Activated T-helper 2 cell treated with anti-CD3 and anti-CD28 coated beads, Interferon-gamma antibody, Interleukin-2, Interleukin-4, amounts not matched to agents 10 μg/mL and 5 μg/mL and 100 μg/mL, durations not matched to agents 14 hours and 24 hours and 36 hours (primary cell): ENCODE measurements around the gene GMCL2. TPM values are rescaled to one million over a fixed set of nuclear protein-coding genes. Genes with fewer than 3 reads are reported as not detected.
A peak's percentile ranks its signal among the peaks of the same experiment; 100 is the strongest.

Source experiments
- DNase-seq: peaks from one replicate; pipeline ENCODE4 v3.0.0; 2021; ENCODE audit warnings: low spot score
- H3K27ac Mint-ChIP-seq: one replicate; pipeline ENCODE4 v1.8.0; 2021; ENCODE audit warnings: mixed read lengths
- H3K27me3 Mint-ChIP-seq: one replicate; pipeline ENCODE4 v1.8.0; 2021; ENCODE audit warnings: low read depth, mixed read lengths
- H3K36me3 Mint-ChIP-seq: one replicate; pipeline ENCODE4 v1.8.0; 2021; ENCODE audit warnings: low read depth, mixed read lengths
- H3K4me1 Mint-ChIP-seq: one replicate; pipeline ENCODE4 v1.8.0; 2021; ENCODE audit warnings: low read depth, mixed read lengths
- H3K4me3 Mint-ChIP-seq: one replicate; pipeline ENCODE4 v1.8.0; 2021; ENCODE audit warnings: low read depth, mild to moderate bottlenecking, moderate library complexity, mixed read lengths
- H3K9me3 Mint-ChIP-seq: one replicate; pipeline ENCODE4 v1.8.0; 2021; ENCODE audit warnings: mixed read lengths
- intact Hi-C: fragments of 100-400 bp; cut with micrococcal nuclease; formaldehyde crosslinking; loops from one replicate; pipeline ENCODE4 v1.15.1; 2023
- total RNA-seq: library from RNA; stranded (reverse); gene quantifications from 2 replicates; pipeline ENCODE4 v1.2.3, GENCODE V29; 2022

The GMCL2 gene
- total RNA-seq, 1 donor from 2014 or later, result not detected

DNA sequence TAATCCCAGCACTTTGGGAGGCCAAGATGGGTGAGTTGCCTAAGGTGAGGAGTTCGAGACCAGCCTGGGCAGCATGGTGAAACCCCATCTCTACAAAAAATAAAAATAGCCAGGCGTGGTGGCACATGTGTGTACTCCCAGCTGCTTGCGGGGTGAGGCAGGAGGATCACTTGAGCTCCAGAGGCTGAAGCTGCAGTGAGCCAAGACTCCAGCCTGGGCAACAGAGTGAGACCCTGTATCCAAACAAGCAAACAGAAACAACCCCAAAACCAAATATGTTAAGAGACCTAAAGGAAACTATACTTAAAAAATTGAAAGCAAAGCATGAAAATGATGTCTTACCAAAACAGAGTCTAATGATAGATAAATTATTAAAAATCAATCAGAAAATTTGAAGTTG is 29.6 kb upstream of the GMCL2 start:
- no peak for DNase-seq
- intact Hi-C loops, result no loop called here
- Mint-ChIP-seq H3K27me3 (no peaks in the 10 kb centered on the region), H3K4me3 (no peak overlapping the region), H3K36me3 (peaks cover 80% of the 10 kb centered on the region), H3K9me3 (no peaks in the 10 kb centered on the region), H3K27ac (no peak overlapping the region), H3K4me1 (peaks cover 7% of the 10 kb centered on the region)

DNA sequence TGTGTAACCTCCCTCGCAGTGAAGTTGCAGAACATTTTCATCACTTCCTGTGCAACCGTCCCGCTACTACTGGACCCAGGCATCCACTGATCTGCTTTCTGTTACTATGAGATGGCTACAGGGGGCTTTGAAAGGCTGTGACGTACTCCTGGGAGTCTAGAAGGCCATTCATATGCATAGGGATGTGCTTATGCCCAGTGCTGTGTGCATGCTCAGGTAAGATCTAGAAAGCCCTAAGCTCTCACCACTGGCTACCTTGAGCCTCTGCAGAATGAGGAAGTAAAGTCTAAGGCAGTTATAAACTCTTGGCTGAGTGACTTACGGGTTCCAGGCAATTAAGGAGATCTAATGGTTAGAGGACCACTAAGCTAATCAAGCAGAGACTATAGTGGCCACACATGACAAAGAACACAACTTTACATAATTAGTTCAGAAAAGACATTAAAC is 28.9 kb upstream of the GMCL2 start:
- no peak for DNase-seq
- Mint-ChIP-seq H3K9me3 (no peaks in the 10 kb centered on the region), H3K4me1 (peaks cover 3% of the 10 kb centered on the region), H3K27me3 (no peaks in the 10 kb centered on the region), H3K4me3 (no peak overlapping the region), H3K27ac (peak overlapping the region; percentile 25), H3K36me3 (peaks cover 80% of the 10 kb centered on the region)
- intact Hi-C loops, result no loop called here

DNA sequence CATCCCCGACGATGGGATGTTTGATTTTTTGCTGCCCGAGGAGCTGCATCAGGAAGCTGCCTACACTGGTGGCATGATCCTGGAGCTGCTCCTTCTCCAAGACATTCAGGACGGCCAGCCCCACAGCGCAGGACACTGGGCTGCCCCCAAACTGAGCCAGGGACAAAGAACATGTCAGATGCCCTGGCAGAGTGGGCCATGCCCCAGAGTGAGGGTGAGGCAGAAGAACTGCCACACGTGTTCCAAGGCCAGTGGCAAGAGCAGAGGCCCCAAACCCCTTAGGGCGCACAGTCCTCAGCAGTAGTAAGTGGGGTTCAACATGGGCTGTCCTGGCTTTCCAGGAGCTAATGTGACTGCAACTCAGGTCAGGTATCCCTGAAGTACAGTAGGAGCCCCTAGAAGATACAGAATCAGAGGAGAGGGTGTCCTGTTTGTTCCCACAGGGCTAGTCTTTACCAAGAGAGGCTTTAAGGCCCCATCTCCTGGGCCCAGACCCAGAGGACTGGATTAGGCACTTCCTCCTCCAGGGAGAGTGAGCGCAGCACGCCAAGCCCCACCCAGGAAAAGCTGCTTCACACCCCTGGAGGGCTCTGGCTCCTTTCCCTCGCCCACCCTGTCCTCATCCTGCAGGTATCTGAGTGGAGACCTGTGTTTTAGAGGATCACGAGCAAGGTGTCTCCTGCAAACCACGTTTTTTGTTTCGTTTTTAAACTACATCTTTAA is 28.3 kb upstream of the GMCL2 start:
- no peaks in the 10 kb centered on the region for H3K9me3 Mint-ChIP-seq
- no peak overlapping the region for H3K4me3 Mint-ChIP-seq
- H3K27me3 Mint-ChIP-seq, result no peaks in the 10 kb centered on the region
- peak overlapping the region; percentile 39 for H3K27ac Mint-ChIP-seq
- peaks cover 82% of the 10 kb centered on the region for H3K36me3 Mint-ChIP-seq
- intact Hi-C loops, result no loop called here
- peaks cover 3% of the 10 kb centered on the region for H3K4me1 Mint-ChIP-seq
- no peak for DNase-seq

DNA sequence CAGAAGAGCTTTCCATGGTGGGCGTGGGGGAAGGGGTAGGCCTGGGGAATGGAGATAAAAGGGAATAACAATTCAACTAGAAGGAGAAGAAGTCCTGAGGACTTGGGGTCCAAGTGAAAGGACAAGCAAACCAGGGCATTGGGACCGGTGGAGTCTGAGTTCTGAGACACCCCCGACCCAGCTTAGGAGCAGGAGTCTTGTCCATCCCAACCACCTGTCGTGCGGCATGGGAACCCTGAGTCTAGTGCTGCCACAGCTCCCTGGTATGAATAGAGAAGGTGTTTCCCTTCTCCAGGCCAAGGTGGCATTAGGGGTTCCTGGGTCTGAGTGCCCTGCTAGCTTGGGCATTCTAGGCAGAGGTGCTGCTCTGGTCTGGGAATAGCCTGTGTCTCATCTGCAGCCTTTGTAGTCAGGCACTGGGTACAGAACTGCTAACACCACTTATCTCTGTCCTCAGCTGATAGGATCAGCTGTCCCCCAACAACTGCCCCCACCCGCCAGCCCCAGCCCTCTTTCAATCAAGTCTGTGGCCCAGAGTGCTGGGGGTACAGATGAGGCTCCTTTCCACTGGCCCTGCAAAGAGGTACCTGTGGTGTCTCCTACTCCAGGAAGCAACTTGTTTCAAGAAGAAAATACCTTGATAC is 27.1 kb upstream of the GMCL2 start:
- Mint-ChIP-seq H3K9me3 (no peaks in the 10 kb centered on the region), H3K4me1 (peaks cover 6% of the 10 kb centered on the region), H3K4me3 (no peak overlapping the region), H3K27me3 (no peaks in the 10 kb centered on the region), H3K27ac (no peak overlapping the region), H3K36me3 (peaks cover 86% of the 10 kb centered on the region)
- DNase-seq, result no peak
- intact Hi-C loops, result no loop called here

DNA sequence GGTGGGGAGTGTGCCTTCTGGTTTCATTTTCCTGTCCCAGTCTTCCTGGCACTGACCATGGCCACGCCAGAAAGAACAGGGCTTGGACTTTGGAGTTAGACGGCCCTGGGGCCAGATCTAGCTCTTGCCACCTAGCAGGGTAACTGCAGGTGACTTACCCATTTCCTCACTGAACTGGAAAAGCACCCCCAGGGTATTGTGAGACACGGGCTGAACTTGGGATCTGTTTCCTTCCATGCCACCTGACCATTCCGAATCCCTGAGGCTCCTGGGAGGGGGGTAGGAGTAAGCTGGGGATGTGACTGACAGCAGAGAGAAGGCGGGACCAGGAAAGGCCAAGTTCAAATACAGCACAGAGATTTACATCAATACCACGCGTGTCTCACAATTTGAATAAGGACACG is 26.6 kb upstream of the GMCL2 start:
- H3K4me1 Mint-ChIP-seq, result peaks cover 10% of the 10 kb centered on the region
- H3K4me3 Mint-ChIP-seq, result no peak overlapping the region
- no peaks in the 10 kb centered on the region for H3K9me3 Mint-ChIP-seq
- intact Hi-C loops, result no loop called here
- no peak for DNase-seq
- H3K27ac Mint-ChIP-seq, result no peak overlapping the region
- no peaks in the 10 kb centered on the region for H3K27me3 Mint-ChIP-seq
- peaks cover 86% of the 10 kb centered on the region for H3K36me3 Mint-ChIP-seq

DNA sequence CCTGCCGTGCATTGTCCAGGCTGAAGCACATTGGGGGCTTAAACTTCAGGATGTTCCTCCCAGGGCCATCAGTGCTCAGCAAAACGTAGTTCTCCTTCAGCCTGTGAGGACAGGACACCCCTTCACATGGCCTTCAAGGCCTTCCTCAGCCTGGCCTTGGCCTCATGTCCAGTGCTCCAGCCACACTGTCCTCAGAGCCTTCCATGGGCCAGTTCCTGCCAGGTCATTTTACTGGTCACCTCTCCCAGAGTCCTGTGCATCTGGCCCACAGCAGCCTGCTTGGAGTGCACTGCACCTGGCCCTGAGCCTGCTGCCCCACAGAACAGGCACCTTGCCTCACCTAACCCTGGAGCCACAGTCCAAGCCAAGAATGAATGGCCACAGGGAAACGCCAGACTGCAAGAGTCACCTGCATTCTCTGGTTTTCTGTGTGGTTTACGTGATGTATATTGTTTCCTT is 25.9 kb upstream of the GMCL2 start:
- Mint-ChIP-seq H3K4me1 (peaks cover 13% of the 10 kb centered on the region), H3K36me3 (peaks cover 86% of the 10 kb centered on the region), H3K4me3 (no peak overlapping the region), H3K27ac (no peak overlapping the region), H3K9me3 (no peaks in the 10 kb centered on the region), H3K27me3 (no peaks in the 10 kb centered on the region)
- intact Hi-C loops, result no loop called here
- DNase-seq, result no peak

DNA sequence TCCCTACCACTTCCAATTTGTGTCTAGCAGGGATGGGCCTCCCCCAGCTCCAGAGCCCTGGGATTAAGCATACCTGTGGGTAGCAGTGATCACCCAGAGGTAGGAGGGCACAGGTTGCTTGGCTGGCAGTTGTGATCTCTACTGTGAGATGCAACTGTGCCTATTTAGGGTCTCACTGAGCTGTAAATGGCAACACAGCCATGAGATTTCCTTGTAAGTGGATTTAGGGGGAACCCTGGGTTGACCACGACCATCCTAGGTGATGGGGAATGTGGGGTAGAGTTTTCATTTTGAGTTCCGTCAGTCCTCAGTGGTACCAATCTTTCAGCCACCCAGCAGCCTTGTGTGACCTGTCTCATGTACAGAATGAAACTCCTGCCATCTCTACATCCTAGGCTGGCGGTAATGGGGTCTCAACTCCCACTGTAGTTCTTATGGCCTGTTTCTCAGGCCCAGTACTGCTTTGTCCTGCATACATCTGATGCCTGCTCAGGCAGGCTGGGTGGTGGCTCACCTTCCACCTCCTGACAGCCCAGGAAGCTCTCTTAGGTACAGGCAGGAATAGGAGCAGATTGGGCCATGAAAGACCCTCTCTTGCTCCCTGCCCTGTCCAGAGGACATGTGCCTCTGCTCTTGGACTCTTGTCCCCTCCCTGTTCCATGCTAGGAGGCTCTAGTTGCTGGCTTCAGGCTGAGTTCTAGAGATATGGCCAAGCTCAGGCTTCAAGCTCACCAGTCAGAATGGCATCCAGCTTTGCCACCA is 25.3 kb upstream of the GMCL2 start:
- Mint-ChIP-seq H3K9me3 (no peaks in the 10 kb centered on the region), H3K4me1 (peaks cover 16% of the 10 kb centered on the region), H3K36me3 (peaks cover 92% of the 10 kb centered on the region), H3K4me3 (no peak overlapping the region), H3K27me3 (no peaks in the 10 kb centered on the region), H3K27ac (no peak overlapping the region)
- intact Hi-C loops, result no loop called here
- DNase-seq, result no peak

DNA sequence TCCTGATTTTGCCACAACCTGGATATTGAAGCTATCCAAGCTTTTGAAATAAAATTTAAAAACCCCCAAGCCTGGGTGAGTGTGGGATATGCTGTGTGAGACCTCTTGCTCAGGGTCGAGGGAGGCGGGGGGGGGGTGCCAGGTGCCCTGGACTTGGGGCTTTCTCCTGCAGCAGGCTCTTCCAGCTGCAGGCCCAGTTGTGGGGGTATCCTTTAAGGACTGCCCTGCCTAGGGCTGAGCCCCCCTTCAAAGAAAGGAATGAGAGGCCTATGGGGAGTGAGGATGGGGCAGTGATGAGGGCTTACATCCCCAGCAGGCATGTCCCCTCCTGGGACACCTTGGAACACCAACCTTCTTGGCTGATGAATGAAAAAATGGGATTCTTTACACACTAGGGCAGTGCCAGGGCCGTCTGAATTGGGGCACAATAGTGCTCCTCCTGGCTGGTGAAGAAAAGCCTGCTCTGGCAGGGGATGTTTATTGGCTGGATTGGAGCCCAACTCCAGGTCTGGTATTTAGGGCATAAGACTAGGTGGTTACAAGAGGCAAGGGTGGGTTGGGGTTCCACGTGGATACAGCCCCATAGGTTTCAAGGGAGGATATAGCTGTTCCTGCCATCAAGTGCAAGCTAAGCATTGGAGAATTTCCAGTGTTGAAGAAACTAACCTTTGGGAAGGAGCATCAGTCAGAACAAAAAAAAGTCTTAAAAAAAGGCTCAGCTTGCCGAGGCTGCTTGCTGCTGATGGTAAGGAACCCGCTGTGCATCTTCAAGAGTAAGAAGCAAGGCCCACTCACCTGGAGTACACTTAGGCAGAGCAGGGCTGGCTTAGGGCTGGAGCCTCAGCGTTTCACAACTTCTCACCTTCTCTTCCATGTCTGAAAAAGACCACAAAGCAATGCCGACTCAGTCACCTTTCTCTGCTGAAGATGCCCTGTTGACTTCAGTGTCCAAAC is 24.2 kb upstream of the GMCL2 start:
- intact Hi-C loops, result no loop called here
- H3K36me3 Mint-ChIP-seq, result peaks cover 97% of the 10 kb centered on the region
- H3K27me3 Mint-ChIP-seq, result no peaks in the 10 kb centered on the region
- peaks cover 23% of the 10 kb centered on the region for H3K4me1 Mint-ChIP-seq
- H3K9me3 Mint-ChIP-seq, result no peaks in the 10 kb centered on the region
- DNase-seq, result no peak
- no peak overlapping the region for H3K27ac Mint-ChIP-seq
- no peak overlapping the region for H3K4me3 Mint-ChIP-seq

DNA sequence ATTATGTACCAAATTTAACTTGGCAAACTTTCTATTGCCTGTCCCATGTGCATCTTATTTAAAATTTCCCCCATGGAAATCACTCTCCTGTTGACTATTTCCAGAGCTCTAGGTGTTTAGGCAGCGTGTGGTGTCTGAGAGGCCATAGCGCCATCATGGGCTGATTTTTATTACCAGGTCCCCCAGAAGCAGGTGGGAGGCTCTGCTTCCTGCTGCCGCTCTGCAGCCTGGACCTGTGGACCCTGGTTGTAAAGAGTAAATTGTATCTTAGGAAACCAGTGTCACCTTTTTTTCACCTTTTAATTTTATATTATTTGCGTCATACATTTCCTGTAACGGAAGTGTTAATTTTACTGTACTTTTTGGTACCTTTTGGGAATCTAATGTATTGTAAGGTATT is 23.5 kb upstream of the GMCL2 start:
- intact Hi-C loops, result no loop called here
- H3K4me3 Mint-ChIP-seq, result no peak overlapping the region
- H3K9me3 Mint-ChIP-seq, result no peaks in the 10 kb centered on the region
- H3K27ac Mint-ChIP-seq, result no peak overlapping the region
- no peaks in the 10 kb centered on the region for H3K27me3 Mint-ChIP-seq
- DNase-seq, result no peak
- peaks cover 98% of the 10 kb centered on the region for H3K36me3 Mint-ChIP-seq
- peaks cover 27% of the 10 kb centered on the region for H3K4me1 Mint-ChIP-seq

DNA sequence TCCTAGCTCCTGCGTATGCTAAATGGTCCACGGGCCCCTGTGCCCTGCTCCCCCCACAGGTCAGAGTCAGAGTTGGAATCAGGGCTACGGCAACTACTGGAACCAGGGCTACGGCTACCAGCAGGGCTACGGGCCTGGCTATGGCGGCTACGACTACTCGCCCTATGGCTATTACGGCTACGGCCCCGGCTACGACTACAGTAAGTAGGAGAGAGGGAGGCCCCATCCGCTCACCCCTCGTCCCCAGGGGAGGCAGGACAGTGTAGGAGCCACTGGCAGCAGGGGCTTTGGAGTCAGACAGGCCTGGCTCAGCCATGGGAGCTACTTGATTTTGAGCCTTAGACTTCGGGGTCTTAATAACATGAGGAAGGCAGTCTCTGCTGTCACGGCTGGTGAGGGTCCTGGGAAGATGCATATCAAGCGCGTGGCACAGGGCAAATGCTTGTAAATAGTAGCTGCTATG is 22.9 kb upstream of the GMCL2 start:
- DNase-seq, result no peak
- intact Hi-C loops, result no loop called here
- Mint-ChIP-seq H3K36me3 (peaks cover 98% of the 10 kb centered on the region), H3K27ac (peak overlapping the region; percentile 22), H3K4me1 (peaks cover 27% of the 10 kb centered on the region), H3K9me3 (no peaks in the 10 kb centered on the region), H3K4me3 (no peak overlapping the region), H3K27me3 (no peaks in the 10 kb centered on the region)

DNA sequence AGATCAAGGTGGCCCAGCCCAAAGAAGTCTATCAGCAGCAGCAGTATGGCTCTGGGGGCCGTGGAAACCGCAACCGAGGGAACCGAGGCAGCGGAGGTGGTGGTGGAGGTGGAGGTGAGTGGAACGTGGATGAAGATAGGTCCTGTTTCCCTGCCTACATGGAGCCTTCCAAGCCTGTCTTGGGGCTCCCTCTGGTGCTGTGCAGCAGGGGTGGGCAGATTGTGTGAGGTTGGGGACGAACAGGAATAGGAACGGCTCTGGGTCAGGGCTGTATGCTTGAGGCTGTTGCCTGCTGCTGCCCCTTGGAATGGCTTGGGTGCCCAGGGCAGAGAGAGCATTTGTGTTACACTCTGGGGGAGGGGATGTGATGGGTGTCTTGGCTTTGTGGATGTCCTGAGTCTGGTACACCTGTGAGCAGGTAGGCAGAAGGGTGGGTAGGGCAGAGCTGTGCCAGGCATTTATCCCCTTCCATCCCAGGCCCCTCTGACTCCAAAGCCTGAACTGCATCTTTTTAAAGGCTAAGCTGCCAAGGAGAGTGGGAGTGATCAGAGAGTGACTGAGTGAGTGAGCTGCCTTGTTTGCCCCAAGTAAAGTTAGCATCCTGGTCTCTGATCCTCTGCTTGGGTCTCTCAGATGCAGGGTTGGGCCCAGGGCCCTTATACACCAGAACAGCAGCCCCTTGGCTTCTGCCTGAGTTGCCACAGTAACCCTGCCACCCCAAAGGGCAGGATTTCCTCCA is 22.3 kb upstream of the GMCL2 start:
- no peak overlapping the region for H3K4me3 Mint-ChIP-seq
- H3K27ac Mint-ChIP-seq, result no peak overlapping the region
- H3K9me3 Mint-ChIP-seq, result no peaks in the 10 kb centered on the region
- DNase-seq, result no peak
- peaks cover 27% of the 10 kb centered on the region for H3K4me1 Mint-ChIP-seq
- peaks cover 92% of the 10 kb centered on the region for H3K36me3 Mint-ChIP-seq
- intact Hi-C loops, result loop anchor here (10.0 kb wide), 2 partner anchors 615 to 1205 kb away; partner anchors contain the start of genes TMED9 and UIMC1
- H3K27me3 Mint-ChIP-seq, result no peaks in the 10 kb centered on the region
